H9 (cell line): ENCODE measurements around the gene ARID3A. TPM values are rescaled to one million over a fixed set of nuclear protein-coding genes. Genes with fewer than 3 reads are reported as not detected.

Experiments used
- DNase-seq: peaks from one replicate; pipeline ENCODE4 v3.0.0-alpha.2; 2017
- H2AFZ ChIP-seq: one replicate; pipeline ENCODE4 v1.6.1; 2013; ENCODE audit warnings: mild to moderate bottlenecking, low read length, control low read depth, moderate library complexity
- H2AK5ac ChIP-seq: 2 replicates; pipeline ENCODE4 v1.6.1; 2013; ENCODE audit warnings: low read length, control low read depth, mixed read lengths; ENCODE audit not compliant: insufficient read length
- H2BK120ac ChIP-seq: one replicate; pipeline ENCODE4 v1.6.1; 2013; ENCODE audit warnings: low read depth, mild to moderate bottlenecking, low read length, control low read depth, inconsistent platforms; ENCODE audit not compliant: poor library complexity, severe bottlenecking
- H2BK12ac ChIP-seq: 2 replicates; pipeline ENCODE4 v1.6.1; 2013; ENCODE audit warnings: low read length, control low read depth, mixed read lengths, low read depth; ENCODE audit not compliant: insufficient read length
- H2BK15ac ChIP-seq: 2 replicates; pipeline ENCODE4 v1.6.1; 2013; ENCODE audit warnings: low read depth, low read length, control low read depth
- H2BK20ac ChIP-seq: one replicate; pipeline ENCODE4 v1.6.1; 2013; ENCODE audit warnings: low read depth, mild to moderate bottlenecking, low read length, control low read depth, inconsistent platforms; ENCODE audit not compliant: poor library complexity, severe bottlenecking
- H2BK5ac ChIP-seq: 2 replicates; pipeline ENCODE4 v1.6.1; 2013; ENCODE audit warnings: low read length, control low read depth, mixed read lengths; ENCODE audit not compliant: insufficient read length
- H3K14ac ChIP-seq: 2 replicates; pipeline ENCODE4 v1.6.1; 2013; ENCODE audit warnings: low read length, control low read depth; ENCODE audit not compliant: insufficient read depth
- H3K18ac ChIP-seq: 2 replicates; pipeline ENCODE4 v1.6.1; 2013; ENCODE audit warnings: low read depth, mild to moderate bottlenecking, mixed read lengths, low read length, control low read depth; ENCODE audit not compliant: insufficient read length
- H3K23ac ChIP-seq: 2 replicates; pipeline ENCODE4 v1.6.1; 2013; ENCODE audit warnings: low read length, control low read depth, mixed read lengths, low read depth; ENCODE audit not compliant: insufficient read length
- H3K23me2 ChIP-seq: 2 replicates; pipeline ENCODE4 v1.6.1; 2013; ENCODE audit warnings: low read depth, mild to moderate bottlenecking, mixed read lengths, low read length, control low read depth; ENCODE audit not compliant: insufficient read length, poor library complexity, severe bottlenecking
- H3K27ac ChIP-seq: 2 replicates; pipeline ENCODE4 v1.5.1; 2013; ENCODE audit warnings: low read length, control low read depth, mixed read lengths, low read depth; ENCODE audit not compliant: insufficient read length
- H3K27me3 ChIP-seq: 2 replicates; pipeline ENCODE4 v1.6.1; 2013; ENCODE audit warnings: low read length, control low read depth, inconsistent platforms; ENCODE audit not compliant: insufficient read depth
- H3K4ac ChIP-seq: 2 replicates; pipeline ENCODE4 v1.6.1; 2013; ENCODE audit warnings: low read depth, mild to moderate bottlenecking, control low read depth, inconsistent platforms, low read length, moderate library complexity
- H3K4me1 ChIP-seq: 2 replicates; pipeline ENCODE4 v1.6.1; 2013; ENCODE audit warnings: low read length, control low read depth, inconsistent platforms; ENCODE audit not compliant: insufficient read depth
- H3K4me2 ChIP-seq: 2 replicates; pipeline ENCODE4 v1.6.1; 2013; ENCODE audit warnings: low read length, control low read depth, mixed read lengths; ENCODE audit not compliant: insufficient read length, insufficient read depth
- H3K56ac ChIP-seq: 2 replicates; pipeline ENCODE4 v1.6.1; 2013; ENCODE audit warnings: low read depth, mild to moderate bottlenecking, mixed read lengths, low read length, control low read depth; ENCODE audit not compliant: insufficient read length
- H3K79me1 ChIP-seq: 2 replicates; pipeline ENCODE4 v1.6.1; 2013; ENCODE audit warnings: low read depth, mild to moderate bottlenecking, moderate library complexity, low read length, control low read depth, inconsistent platforms; ENCODE audit not compliant: insufficient read depth, poor library complexity, severe bottlenecking
- H3K79me2 ChIP-seq: 2 replicates; pipeline ENCODE4 v1.6.1; 2013; ENCODE audit warnings: low read length, control low read depth, inconsistent platforms; ENCODE audit not compliant: insufficient read depth
- H3K9ac ChIP-seq: 2 replicates; pipeline ENCODE4 v1.6.1; 2013; ENCODE audit warnings: low read length, control low read depth, mixed read lengths; ENCODE audit not compliant: insufficient read length; ENCODE audit errors: extremely low read depth
- H3K9me3 ChIP-seq: one replicate; pipeline ENCODE4 v1.6.1; 2013; ENCODE audit warnings: low read depth, low read length, inconsistent platforms; ENCODE audit not compliant: control insufficient read depth
- H3T11ph ChIP-seq: one replicate; pipeline ENCODE4 v1.6.1; 2013; ENCODE audit warnings: mild to moderate bottlenecking, low read length, control low read depth, inconsistent platforms
- H4K20me1 ChIP-seq: one replicate; pipeline ENCODE4 v1.6.1; 2013; ENCODE audit not compliant: control insufficient read depth, insufficient read length, insufficient read depth
- H4K5ac ChIP-seq: 2 replicates; pipeline ENCODE4 v1.6.1; 2013; ENCODE audit warnings: low read depth, mild to moderate bottlenecking, mixed read lengths, low read length, control low read depth; ENCODE audit not compliant: insufficient read length
- H4K8ac ChIP-seq: replicated peaks from 2 replicates; pipeline ENCODE4 v1.6.1; 2013; ENCODE audit warnings: low read length, control low read depth, mixed read lengths, low read depth; ENCODE audit not compliant: insufficient read length
- H4K91ac ChIP-seq: 2 replicates; pipeline ENCODE4 v1.6.1; 2013; ENCODE audit warnings: low read depth, mild to moderate bottlenecking, moderate library complexity, mixed read lengths, low read length, control low read depth; ENCODE audit not compliant: insufficient read length
- H3K27ac Mint-ChIP-seq, 3 experiments: 2 replicates in 2 of 3; 3 replicates in 1 of 3; pipeline ENCODE4 v1.8.0; 2020 to 2021; ENCODE audit warnings: mixed read lengths in 3 of 3, mild to moderate bottlenecking in 1 of 3, moderate library complexity in 1 of 3
- H3K27me3 Mint-ChIP-seq: 2 replicates; pipeline ENCODE4 v1.8.0; 2021; ENCODE audit warnings: low read depth, mild to moderate bottlenecking, moderate library complexity, mixed read lengths
- H3K36me3 Mint-ChIP-seq, 3 experiments: 2 replicates in 2 of 3; 3 replicates in 1 of 3; pipeline ENCODE4 v1.8.0; 2020 to 2021; ENCODE audit warnings: low read depth in 3 of 3, mixed read lengths in 3 of 3; ENCODE audit not compliant: insufficient read depth in 1 of 3
- H3K4me1 Mint-ChIP-seq, 2 experiments: 2 replicates each; pipeline ENCODE4 v1.8.0; 2020; ENCODE audit warnings: mixed read lengths in 2 of 2
- H3K4me3 Mint-ChIP-seq, 2 experiments: 2 replicates in 1 of 2; 3 replicates in 1 of 2; pipeline ENCODE4 v1.8.0; 2020 to 2021; ENCODE audit warnings: mild to moderate bottlenecking in 2 of 2, mixed read lengths in 2 of 2, moderate library complexity in 1 of 2
- H3K9me3 Mint-ChIP-seq, 2 experiments: 2 replicates in 1 of 2; 3 replicates in 1 of 2; pipeline ENCODE4 v1.8.0; 2020; ENCODE audit warnings: mild to moderate bottlenecking in 2 of 2, mixed read lengths in 2 of 2, moderate library complexity in 1 of 2
- WGBS: extraction: QIAGEN DNeasy Blood & Tissue Kit; methylation state at CpG from one replicate; pipeline ENCODE4 v1.1.7; 2013; ENCODE audit warnings: missing lambda C conversion rate, low lambda C conversion rate, mixed read lengths; ENCODE audit not compliant: insufficient read length; ENCODE audit errors: extremely low coverage; 5-methylcytosine and 5-hydroxymethylcytosine counted together
- total RNA-seq: library from RNA; stranded (reverse); gene quantifications from 2 replicates; pipeline ENCODE4 v1.2.1, GENCODE V29; 2021
- TF ChIP-seq, protein P1 (sequence below): fragments of 200-600 bp; sonication (generic); conservative IDR thresholded peaks from 3 replicates; pipeline ENCODE4 v1.8.0; 2021; ENCODE audit warnings: antibody characterized with exemption, mild to moderate bottlenecking

ARID3A gene
- total RNA-seq, 1 experiment from 2014 or later: 98.3 TPM

GRCh38 chr19:1016647-1017114, 90.8 kb downstream of the ARID3A start:
- Histone ChIP-seq H3K4me1 (no peaks in the 10 kb centered on the region; the same call in 1 of the 2 replicates), H3K4ac (no peak overlapping the region), H3K23ac (no peak overlapping the region), H3K9me3 (no peaks in the 10 kb centered on the region), H3K79me1 (peaks cover 7% of the 10 kb centered on the region), H3K14ac (no peak overlapping the region), H3K56ac (no peak overlapping the region), H3K9ac (no peak overlapping the region), H3K4me2 (no peak overlapping the region), H3K27me3 (no peaks in the 10 kb centered on the region), H3K18ac (no peak overlapping the region), H2BK5ac (no peak overlapping the region), H4K8ac (no peak overlapping the region), H3T11ph (no peak overlapping the region), H3K23me2 (peaks cover 10% of the 10 kb centered on the region), H3K27ac (no peak overlapping the region), H3K79me2 (peaks cover 45% of the 10 kb centered on the region; the same call in 1 of the 2 replicates), H2AK5ac (no peak overlapping the region), H4K5ac (no peak overlapping the region), H2BK120ac (no peak overlapping the region), H4K91ac (no peak overlapping the region), H4K20me1 (no peaks in the 10 kb centered on the region), H2BK20ac (no peak overlapping the region), H2BK15ac (no peak overlapping the region), H2BK12ac (no peak overlapping the region), H2AFZ (no peak overlapping the region)
- TF ChIP-seq, protein P1, sequence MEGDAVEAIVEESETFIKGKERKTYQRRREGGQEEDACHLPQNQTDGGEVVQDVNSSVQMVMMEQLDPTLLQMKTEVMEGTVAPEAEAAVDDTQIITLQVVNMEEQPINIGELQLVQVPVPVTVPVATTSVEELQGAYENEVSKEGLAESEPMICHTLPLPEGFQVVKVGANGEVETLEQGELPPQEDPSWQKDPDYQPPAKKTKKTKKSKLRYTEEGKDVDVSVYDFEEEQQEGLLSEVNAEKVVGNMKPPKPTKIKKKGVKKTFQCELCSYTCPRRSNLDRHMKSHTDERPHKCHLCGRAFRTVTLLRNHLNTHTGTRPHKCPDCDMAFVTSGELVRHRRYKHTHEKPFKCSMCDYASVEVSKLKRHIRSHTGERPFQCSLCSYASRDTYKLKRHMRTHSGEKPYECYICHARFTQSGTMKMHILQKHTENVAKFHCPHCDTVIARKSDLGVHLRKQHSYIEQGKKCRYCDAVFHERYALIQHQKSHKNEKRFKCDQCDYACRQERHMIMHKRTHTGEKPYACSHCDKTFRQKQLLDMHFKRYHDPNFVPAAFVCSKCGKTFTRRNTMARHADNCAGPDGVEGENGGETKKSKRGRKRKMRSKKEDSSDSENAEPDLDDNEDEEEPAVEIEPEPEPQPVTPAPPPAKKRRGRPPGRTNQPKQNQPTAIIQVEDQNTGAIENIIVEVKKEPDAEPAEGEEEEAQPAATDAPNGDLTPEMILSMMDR: no peak
- peak overlapping the region in 2 of 3 experiments; percentile 86 to 95; a peak in 4 of 7 replicates for H3K27ac Mint-ChIP-seq
- H3K4me3 Mint-ChIP-seq: peak overlapping the region in 1 of 2 experiments; percentile 56; a peak in 2 of 5 replicates
- WGBS: no CpG with 5 or more reads among the region's 12 CpGs
- no peaks in the 10 kb centered on the region; the same call in 1 of the 2 replicates for H3K27me3 Mint-ChIP-seq
- no peak for DNase-seq
- H3K9me3 Mint-ChIP-seq: no peaks in the 10 kb centered on the region; a peak in 1 of 5 replicates
- H3K4me1 Mint-ChIP-seq: peaks cover 17 to 35% of the 10 kb centered on the region in 2 experiments
- peaks cover 2 to 10% (median 8%) of the 10 kb centered on the region in 3 experiments; a peak in 5 of 7 replicates for H3K36me3 Mint-ChIP-seq
